ENCODE data around the gene SLC7A7.
"Not testable (repeated sequence)": the region's sequence is repeated elsewhere in the genome, so short reads cannot be mapped to it uniquely, and the experiment has no call there.

Gene SLC7A7

GRCh38 chr14:22820731-22821130 is 5.5 kb upstream of the SLC7A7 start:
- no peak for DNase-seq

DNA sequence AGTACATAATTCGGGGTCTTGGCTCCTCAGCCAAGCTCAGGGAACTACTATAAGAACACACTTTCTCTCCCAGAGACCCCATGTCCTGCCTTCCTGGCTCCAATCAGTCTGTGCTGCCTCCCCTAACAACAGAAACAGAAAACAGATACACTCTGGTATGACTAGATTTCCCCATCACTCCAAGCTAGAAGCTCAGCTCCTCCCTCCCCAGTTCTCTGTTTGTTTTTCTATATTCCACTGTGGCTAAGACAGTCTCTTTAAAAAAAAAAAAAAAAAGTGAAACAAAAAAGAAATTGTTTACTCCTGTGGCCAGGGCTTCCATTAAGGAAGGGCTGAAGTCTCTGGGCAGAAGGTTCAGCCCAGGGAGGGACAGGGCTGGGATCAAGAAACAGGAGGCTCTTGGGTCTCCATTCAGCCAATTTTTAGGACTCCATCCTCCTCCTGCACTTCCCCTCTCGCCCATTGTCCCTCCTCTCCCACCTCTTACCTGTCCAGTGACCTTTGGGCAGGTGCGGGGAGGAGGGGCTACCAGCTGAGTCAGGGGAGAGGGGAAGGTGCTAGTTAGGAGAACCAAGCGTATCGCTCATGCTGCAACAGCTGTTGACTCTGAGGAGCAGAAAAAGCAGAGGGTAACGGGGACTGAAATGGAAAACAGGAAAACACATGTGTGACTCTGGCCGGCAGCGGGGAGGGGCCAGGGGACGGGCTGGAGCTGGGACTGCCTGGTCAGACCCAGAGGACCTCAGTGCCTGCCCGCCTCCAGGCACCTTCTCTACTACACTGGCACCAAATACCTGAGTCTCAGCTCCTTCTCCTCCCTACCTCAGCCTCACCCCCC is 4.1 kb upstream of the SLC7A7 start:
- DNase-seq, result peak; percentile 71

GRCh38 chr14:22814373-22814772 is 862 bp downstream of the SLC7A7 start:
- no peak for DNase-seq

DNA sequence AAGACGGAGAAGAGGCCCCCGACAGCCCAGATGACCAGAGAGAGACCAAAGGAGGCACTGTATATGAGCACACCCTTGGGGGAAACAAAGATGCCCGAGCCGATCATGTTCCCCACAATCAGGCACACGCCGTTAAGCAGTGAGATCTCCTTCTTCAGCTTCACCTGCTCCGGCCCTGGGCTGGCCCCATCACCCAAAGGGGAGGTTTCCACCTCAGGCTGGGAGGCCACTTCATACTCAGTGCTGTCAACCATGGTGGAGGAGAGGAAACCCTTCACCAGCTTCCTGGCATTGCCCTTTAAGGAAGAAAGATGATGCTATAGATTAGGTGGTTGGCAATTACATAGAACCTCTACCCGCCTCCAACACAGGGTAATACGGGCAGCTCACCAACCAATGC is 2.1 kb downstream of the SLC7A7 start:
- DNase-seq, result no peak

DNA sequence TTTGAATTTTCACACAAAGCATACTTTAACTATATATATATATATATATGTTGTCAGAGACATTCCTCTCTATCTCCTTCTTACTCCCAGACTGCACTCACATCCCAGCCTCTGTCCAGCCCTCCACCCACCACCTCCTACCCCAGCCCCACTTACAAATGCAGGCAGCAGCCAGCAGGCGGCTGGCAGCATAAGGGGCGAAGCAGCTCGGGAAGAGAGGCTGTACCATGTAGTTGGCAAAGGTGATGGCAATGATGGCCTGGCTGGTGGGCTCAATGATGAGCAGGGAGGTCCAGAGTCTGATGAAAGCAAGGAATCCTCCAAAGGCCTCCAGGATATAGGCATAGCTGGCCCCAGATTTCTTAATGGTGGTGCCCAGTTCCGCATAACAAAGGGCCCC is 2.5 kb downstream of the SLC7A7 start:
- DNase-seq, result no peak

DNA sequence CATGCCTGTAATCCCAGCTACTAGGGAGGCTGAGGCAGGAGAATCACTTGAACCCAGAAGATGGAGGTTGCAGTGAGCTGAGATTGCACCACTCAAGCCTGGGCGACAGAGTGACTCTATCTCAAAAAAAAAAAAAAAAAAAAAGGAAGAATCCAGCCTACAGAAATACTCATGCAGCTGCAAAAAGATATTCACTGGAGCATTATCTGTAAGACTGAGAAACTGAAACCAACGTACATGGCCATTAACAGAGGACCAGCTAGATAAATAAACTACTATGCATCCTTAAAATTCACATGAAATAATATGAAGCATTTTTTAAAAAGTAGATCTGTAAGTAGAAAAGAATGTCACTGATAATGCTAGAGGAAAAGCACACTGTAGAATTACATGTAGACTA is 3.5 kb downstream of the SLC7A7 start:
- no peak for DNase-seq

DNA sequence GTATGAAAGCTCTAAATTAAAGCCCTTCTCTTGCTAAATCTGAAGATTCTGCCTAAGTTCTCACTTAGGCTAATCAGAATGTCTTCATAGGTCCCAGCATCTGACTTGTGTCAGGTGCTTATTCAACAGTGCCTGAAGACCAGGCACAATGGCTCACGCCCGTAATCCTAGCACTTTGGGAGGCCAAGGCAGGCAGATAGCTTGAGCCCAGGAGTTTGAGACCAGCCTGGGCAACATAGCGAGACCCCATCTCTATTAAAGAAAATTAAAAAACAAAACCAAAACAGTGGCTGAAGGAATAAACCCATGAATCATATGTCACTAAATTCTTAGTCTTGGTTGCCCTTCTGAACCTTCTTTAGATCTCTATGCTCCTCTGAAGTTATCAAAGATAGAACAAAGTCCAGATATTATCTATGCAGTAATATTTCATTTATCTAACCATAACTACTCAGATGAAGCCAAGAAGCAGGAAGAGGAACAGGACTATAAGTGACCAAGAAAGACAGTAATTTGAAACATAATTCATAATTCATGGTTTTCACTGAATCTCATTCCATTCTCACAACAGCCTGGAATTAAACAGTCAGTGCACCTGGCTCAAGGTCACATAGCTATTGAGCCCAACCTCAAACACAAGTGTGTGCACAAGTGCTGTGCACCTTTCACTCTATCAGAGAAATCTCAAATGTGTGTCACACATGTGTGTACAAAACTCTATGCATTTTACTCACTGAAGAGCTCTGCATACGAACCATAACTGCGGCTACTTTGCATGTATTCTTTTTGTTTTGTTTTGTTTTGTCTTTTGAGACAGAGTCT is 6.6 kb downstream of the SLC7A7 start:
- DNase-seq, result no peak

GRCh38 chr14:22807432-22808087 is 7.7 kb downstream of the SLC7A7 start:
- no peak for DNase-seq

GRCh38 chr14:22805235-22805634 is 10.0 kb downstream of the SLC7A7 start:
- DNase-seq, result not testable (repeated sequence)

DNA sequence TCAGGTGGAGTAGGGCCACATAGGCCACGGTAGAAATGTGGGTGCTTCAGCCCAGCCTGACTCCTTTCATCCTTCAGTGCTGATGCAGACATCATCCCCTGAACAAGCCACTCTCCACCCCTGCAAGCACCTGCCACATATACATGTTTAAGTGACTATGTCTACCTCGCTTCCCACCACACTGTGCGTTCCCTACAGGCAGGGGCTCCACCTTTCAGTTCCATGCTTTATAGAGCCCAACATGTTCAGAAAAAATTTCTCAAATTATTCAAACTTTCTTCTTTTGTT is 11.6 kb downstream of the SLC7A7 start:
- no peak for DNase-seq

DNA sequence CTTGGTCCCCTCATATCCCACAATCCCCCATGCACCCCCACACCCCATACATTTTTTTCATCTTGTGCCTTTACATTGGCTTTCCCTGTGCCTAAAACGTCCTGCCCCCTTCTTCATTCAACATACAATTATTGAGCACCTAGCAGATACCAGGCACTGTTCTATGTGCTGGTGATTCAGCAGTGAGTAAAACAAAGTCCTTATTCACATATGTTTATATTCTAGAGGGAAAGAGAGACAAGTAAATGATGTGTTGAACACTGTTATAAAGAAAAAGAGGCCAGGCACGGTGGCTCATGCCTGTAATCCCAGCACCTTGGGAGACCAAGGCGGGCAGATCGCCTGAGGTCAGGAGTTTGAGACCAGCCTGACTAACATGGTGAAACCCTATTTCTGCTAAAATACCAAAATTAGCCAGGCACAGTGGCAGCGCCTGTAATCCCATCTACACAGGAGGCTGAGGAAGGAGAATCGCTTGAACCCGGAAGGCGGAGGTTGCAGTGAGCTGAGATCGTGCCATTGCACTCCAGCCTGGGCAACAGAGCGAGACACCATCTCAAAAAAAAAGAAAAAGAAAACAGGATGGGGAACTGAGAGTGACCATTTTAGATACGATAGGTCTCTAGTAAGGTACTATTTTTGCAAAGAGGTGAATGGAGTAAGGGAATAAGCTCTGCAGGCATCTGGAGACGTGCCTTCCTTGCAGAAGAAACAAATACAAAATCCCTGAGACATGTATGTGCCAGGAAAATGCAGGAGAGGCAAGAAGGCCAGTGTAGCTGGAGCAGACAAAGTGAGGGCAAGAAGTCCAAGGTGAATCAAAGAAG is 12.2 kb downstream of the SLC7A7 start:
- DNase-seq, result no peak

- DNase-seq, result no peak
These were observed 13.5 kb downstream of the SLC7A7 start for GRCh38 chr14:22801716-22802115.

- DNase-seq, result no peak
These were observed 14.9 kb downstream of the SLC7A7 start for GRCh38 chr14:22800346-22800745.

GRCh38 chr14:22798528-22798927 is 16.7 kb downstream of the SLC7A7 start:
- no peak for DNase-seq

GRCh38 chr14:22797017-22797917 is 18.0 kb downstream of the SLC7A7 start:
- DNase-seq, result no peak

- no peak for DNase-seq
These were observed 19.0 kb downstream of the SLC7A7 start for GRCh38 chr14:22796087-22796707.

GRCh38 chr14:22794551-22794951 is 20.7 kb downstream of the SLC7A7 start:
- DNase-seq, result no peak

- no peak for DNase-seq
These were observed 21.3 kb downstream of the SLC7A7 start for GRCh38 chr14:22793976-22794375.

GRCh38 chr14:22793550-22793949 is 21.7 kb downstream of the SLC7A7 start:
- DNase-seq, result not testable (repeated sequence)

GRCh38 chr14:22792158-22792557 is 23.1 kb downstream of the SLC7A7 start:
- no peak for DNase-seq

DNA sequence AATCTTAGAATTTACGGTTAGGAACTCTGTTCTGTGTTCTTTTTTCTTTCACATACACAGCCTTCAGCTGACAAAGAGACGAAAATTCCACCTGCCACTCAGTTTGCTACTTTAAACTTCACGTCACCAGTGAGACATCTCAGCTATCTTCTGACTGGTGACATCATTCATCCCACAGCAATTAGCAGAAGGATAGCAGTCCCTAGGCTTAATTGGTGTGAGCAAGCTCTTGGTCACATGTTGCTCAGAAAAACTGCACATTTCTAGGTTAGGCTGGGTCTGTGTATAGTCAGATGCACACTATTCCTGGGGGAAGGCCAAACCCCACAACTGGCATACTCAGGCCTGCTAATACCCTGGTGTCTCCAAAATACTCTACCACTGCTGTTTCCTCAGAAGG is 23.9 kb downstream of the SLC7A7 start:
- DNase-seq, result no peak

Measured in femur (tissue), 1 donor.